ENCODE results near the gene WDR7. TPM values are rescaled to one million over a fixed set of nuclear protein-coding genes. Genes with fewer than 3 reads are reported as not detected.

WDR7 gene
- total RNA-seq, 2 donors from 2014 or later, result 22.3 to 24.0 TPM

DNA sequence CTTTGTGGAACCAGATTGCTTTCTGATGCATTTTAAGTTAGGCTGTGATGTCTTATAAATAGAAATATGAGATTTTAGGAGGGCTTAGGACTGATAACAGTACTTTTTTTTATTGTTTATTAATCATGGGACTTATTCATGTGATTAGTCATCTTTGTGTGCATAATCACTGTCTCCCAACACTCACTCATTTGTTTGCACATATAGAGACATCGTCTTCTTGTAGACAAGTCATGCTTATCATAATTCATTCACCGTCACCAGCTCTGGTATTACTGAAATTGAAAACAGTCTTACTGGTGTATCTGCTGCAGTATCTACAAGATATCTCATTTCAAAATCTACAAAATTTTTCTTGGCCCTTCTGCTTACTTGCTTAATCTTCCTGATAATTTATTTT is 45.8 kb downstream of the WDR7 start:
- H3K4me3 ChIP-seq, result no peak overlapping the region
- H3K27me3 ChIP-seq, result no peaks in the 10 kb centered on the region
- no peaks in the 10 kb centered on the region for H3K9me3 ChIP-seq
- DNase-seq (ENCODE audit: low spot score), result no peak
- TF ChIP-seq, protein P1, sequence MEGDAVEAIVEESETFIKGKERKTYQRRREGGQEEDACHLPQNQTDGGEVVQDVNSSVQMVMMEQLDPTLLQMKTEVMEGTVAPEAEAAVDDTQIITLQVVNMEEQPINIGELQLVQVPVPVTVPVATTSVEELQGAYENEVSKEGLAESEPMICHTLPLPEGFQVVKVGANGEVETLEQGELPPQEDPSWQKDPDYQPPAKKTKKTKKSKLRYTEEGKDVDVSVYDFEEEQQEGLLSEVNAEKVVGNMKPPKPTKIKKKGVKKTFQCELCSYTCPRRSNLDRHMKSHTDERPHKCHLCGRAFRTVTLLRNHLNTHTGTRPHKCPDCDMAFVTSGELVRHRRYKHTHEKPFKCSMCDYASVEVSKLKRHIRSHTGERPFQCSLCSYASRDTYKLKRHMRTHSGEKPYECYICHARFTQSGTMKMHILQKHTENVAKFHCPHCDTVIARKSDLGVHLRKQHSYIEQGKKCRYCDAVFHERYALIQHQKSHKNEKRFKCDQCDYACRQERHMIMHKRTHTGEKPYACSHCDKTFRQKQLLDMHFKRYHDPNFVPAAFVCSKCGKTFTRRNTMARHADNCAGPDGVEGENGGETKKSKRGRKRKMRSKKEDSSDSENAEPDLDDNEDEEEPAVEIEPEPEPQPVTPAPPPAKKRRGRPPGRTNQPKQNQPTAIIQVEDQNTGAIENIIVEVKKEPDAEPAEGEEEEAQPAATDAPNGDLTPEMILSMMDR (IDR thresholded peaks at IDR 0.05), result no peak
- peaks cover 6% of the 10 kb centered on the region for H3K36me3 ChIP-seq
- H3K4me1 ChIP-seq, result no peaks in the 10 kb centered on the region
- no peak overlapping the region for H3K27ac ChIP-seq

DNA sequence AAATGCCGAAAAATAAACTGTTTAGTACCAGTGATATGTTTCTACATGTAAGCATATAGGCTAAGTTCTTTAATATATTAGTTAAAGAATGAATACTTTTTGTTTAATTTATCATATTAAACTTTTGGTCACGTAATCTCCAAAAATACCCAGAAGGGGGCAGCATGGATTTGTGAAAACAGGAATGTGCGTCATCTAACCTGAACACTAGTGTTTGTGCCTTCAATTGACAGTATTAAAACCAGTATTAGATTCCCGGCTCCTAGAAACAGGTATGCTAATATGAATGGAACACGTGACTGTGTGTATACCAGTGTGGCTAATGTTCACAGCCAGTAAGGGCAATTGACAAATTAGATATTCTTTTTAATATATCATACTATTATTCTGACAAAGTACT is 51.8 kb downstream of the WDR7 start:
- Histone ChIP-seq H3K27me3 (no peaks in the 10 kb centered on the region), H3K4me1 (no peaks in the 10 kb centered on the region), H3K36me3 (no peaks in the 10 kb centered on the region), H3K27ac (no peak overlapping the region), H3K4me3 (no peak overlapping the region), H3K9me3 (no peaks in the 10 kb centered on the region)
- TF ChIP-seq, protein P1 (IDR thresholded peaks at IDR 0.05), result peak in 1 of 2 donors; percentile 58
- no peak for DNase-seq (ENCODE audit: low spot score)

DNA sequence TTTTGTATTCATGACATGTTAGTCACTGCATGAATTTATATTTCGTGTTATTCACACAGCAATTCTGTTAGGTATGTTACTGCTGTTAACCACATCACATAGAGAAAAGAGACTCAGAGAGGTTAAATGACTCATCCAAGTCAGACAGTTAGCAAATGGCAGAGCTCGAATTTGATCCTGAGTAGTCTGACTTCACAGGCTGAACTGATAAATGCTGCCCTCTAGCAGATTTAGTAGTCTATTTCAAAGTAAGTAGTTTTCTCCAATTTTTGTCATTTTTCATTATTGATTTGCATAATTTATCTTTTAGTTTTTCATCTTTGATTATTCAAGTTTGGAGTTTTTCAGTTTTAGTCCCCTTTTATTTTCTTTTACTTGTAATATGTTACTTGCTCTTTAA is 58.3 kb downstream of the WDR7 start:
- no peaks in the 10 kb centered on the region for H3K9me3 ChIP-seq
- no peak for DNase-seq (ENCODE audit: low spot score)
- TF ChIP-seq, protein P1 (IDR thresholded peaks at IDR 0.05), result peak in 1 of 2 donors; percentile 23

DNA sequence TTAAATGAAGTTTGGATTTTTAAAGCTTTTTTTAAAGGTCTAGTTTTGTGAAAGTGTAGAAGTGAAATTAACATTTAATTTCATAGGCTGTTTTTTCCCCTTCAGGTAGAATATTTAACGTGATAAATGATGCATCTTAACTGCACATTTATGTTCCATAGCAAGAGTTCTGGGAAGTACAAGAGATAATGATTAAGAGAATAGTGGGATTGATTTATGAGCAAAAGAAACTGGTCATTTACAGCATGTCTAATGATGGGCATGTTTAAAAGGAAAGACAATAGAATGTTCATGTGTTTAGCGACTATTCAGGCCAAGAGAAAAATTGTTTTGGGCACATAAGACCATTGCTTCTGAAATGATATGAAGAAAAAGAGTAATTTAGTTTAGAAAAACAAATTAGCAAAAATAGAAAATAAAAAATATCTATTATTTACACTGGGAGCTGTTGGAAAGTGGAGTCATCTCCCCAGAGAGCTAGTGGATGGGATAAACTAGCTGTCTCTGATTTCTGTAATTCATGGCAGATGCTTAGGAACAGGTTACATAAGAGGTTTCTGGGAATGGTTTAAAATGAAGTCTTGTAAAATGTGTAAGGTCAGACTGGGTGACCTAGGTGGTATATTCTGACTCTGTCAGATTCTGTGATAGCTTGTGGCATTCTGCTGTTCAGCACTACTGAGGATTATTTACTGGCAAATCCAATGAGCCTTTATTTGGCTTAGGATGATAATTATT is 60.7 kb downstream of the WDR7 start:
- H3K9me3 ChIP-seq, result no peaks in the 10 kb centered on the region
- no peaks in the 10 kb centered on the region for H3K4me1 ChIP-seq
- no peaks in the 10 kb centered on the region for H3K27me3 ChIP-seq
- H3K36me3 ChIP-seq, result no peaks in the 10 kb centered on the region
- no peak overlapping the region for H3K4me3 ChIP-seq
- no peak for DNase-seq (ENCODE audit: low spot score)
- TF ChIP-seq, protein P1 (IDR thresholded peaks at IDR 0.05), result no peak
- H3K27ac ChIP-seq, result no peak overlapping the region

More for the DNA sequence above, 58.3 kb downstream of the WDR7 start:
- Histone ChIP-seq H3K27me3 (no peaks in the 10 kb centered on the region), H3K4me1 (no peaks in the 10 kb centered on the region), H3K27ac (no peak overlapping the region), H3K36me3 (no peaks in the 10 kb centered on the region), H3K4me3 (no peak overlapping the region)

DNA sequence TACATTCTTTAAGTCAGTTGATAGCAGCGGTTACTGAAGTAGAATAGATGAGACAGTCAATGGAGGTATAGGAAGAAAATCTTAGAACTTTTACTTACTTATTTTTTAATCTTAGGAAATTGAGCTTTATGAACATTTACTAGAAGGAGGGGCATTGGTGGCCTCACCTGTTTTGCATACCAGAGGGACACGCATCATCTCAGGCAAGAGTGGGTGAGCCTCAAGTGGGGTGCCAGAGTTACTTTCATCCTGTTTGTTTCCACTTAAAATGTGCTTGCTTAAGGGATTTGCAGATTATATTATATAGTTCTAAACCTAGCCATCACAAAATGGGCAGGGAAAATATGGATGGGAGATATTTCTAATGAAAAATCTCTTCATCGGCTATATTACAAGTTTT is 61.6 kb downstream of the WDR7 start:
- H3K27me3 ChIP-seq, result no peaks in the 10 kb centered on the region
- no peak overlapping the region for H3K4me3 ChIP-seq
- no peak overlapping the region for H3K27ac ChIP-seq
- no peaks in the 10 kb centered on the region for H3K4me1 ChIP-seq
- TF ChIP-seq, protein P1 (IDR thresholded peaks at IDR 0.05), result no peak
- no peak for DNase-seq (ENCODE audit: low spot score)
- H3K9me3 ChIP-seq, result no peaks in the 10 kb centered on the region
- H3K36me3 ChIP-seq, result no peaks in the 10 kb centered on the region

DNA sequence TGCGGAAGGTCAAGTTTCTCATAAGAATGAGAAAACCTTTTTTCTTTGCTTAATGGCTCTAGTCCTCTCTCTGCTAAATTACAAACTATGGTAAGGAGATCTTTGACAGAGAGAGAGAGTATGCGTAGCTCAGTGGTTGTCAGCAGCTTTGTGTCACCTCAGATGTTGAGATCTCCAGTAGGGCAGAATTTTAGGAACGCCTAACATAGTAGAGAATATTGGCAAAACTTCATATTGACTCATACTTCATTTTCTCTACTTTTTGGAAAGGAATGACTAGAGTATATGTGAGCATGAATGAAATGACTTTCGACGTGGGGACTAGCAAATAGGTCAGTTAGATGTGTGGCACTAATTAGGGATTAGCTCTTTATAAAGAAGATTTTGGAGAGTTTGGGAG is 64.0 kb downstream of the WDR7 start:
- no peak overlapping the region for H3K27ac ChIP-seq
- no peaks in the 10 kb centered on the region for H3K4me1 ChIP-seq
- TF ChIP-seq, protein P1 (IDR thresholded peaks at IDR 0.05), result no peak

More for the DNA sequence above, 64.0 kb downstream of the WDR7 start:
- Histone ChIP-seq H3K27me3 (no peaks in the 10 kb centered on the region), H3K36me3 (no peaks in the 10 kb centered on the region), H3K4me3 (no peak overlapping the region), H3K9me3 (no peaks in the 10 kb centered on the region)
- DNase-seq (ENCODE audit: low spot score), result no peak

Measured in right atrium auricular region (tissue), 2 donors.